H9 (cell line): ENCODE measurements around the gene RPIA. TPM values are rescaled to one million over a fixed set of nuclear protein-coding genes. Genes with fewer than 3 reads are reported as not detected.

Experiments
- DNase-seq: peaks from one replicate; pipeline ENCODE4 v3.0.0-alpha.2; 2017
- H2AFZ ChIP-seq: one replicate; pipeline ENCODE4 v1.6.1; 2013; ENCODE audit warnings: mild to moderate bottlenecking, low read length, control low read depth, moderate library complexity
- H2AK5ac ChIP-seq: 2 replicates; pipeline ENCODE4 v1.6.1; 2013; ENCODE audit warnings: low read length, control low read depth, mixed read lengths; ENCODE audit not compliant: insufficient read length
- H2BK120ac ChIP-seq: one replicate; pipeline ENCODE4 v1.6.1; 2013; ENCODE audit warnings: low read depth, mild to moderate bottlenecking, low read length, control low read depth, inconsistent platforms; ENCODE audit not compliant: poor library complexity, severe bottlenecking
- H2BK12ac ChIP-seq: 2 replicates; pipeline ENCODE4 v1.6.1; 2013; ENCODE audit warnings: low read length, control low read depth, mixed read lengths, low read depth; ENCODE audit not compliant: insufficient read length
- H2BK15ac ChIP-seq: 2 replicates; pipeline ENCODE4 v1.6.1; 2013; ENCODE audit warnings: low read depth, low read length, control low read depth
- H2BK20ac ChIP-seq: one replicate; pipeline ENCODE4 v1.6.1; 2013; ENCODE audit warnings: low read depth, mild to moderate bottlenecking, low read length, control low read depth, inconsistent platforms; ENCODE audit not compliant: poor library complexity, severe bottlenecking
- H2BK5ac ChIP-seq: 2 replicates; pipeline ENCODE4 v1.6.1; 2013; ENCODE audit warnings: low read length, control low read depth, mixed read lengths; ENCODE audit not compliant: insufficient read length
- H3K14ac ChIP-seq: 2 replicates; pipeline ENCODE4 v1.6.1; 2013; ENCODE audit warnings: low read length, control low read depth; ENCODE audit not compliant: insufficient read depth
- H3K18ac ChIP-seq: 2 replicates; pipeline ENCODE4 v1.6.1; 2013; ENCODE audit warnings: low read depth, mild to moderate bottlenecking, mixed read lengths, low read length, control low read depth; ENCODE audit not compliant: insufficient read length
- H3K23ac ChIP-seq: 2 replicates; pipeline ENCODE4 v1.6.1; 2013; ENCODE audit warnings: low read length, control low read depth, mixed read lengths, low read depth; ENCODE audit not compliant: insufficient read length
- H3K23me2 ChIP-seq: 2 replicates; pipeline ENCODE4 v1.6.1; 2013; ENCODE audit warnings: low read depth, mild to moderate bottlenecking, mixed read lengths, low read length, control low read depth; ENCODE audit not compliant: insufficient read length, poor library complexity, severe bottlenecking
- H3K27ac ChIP-seq: 2 replicates; pipeline ENCODE4 v1.5.1; 2013; ENCODE audit warnings: low read length, control low read depth, mixed read lengths, low read depth; ENCODE audit not compliant: insufficient read length
- H3K27me3 ChIP-seq: 2 replicates; pipeline ENCODE4 v1.6.1; 2013; ENCODE audit warnings: low read length, control low read depth, inconsistent platforms; ENCODE audit not compliant: insufficient read depth
- H3K4ac ChIP-seq: 2 replicates; pipeline ENCODE4 v1.6.1; 2013; ENCODE audit warnings: low read depth, mild to moderate bottlenecking, control low read depth, inconsistent platforms, low read length, moderate library complexity
- H3K4me1 ChIP-seq: 2 replicates; pipeline ENCODE4 v1.6.1; 2013; ENCODE audit warnings: low read length, control low read depth, inconsistent platforms; ENCODE audit not compliant: insufficient read depth
- H3K4me2 ChIP-seq: 2 replicates; pipeline ENCODE4 v1.6.1; 2013; ENCODE audit warnings: low read length, control low read depth, mixed read lengths; ENCODE audit not compliant: insufficient read length, insufficient read depth
- H3K56ac ChIP-seq: 2 replicates; pipeline ENCODE4 v1.6.1; 2013; ENCODE audit warnings: low read depth, mild to moderate bottlenecking, mixed read lengths, low read length, control low read depth; ENCODE audit not compliant: insufficient read length
- H3K79me1 ChIP-seq: 2 replicates; pipeline ENCODE4 v1.6.1; 2013; ENCODE audit warnings: low read depth, mild to moderate bottlenecking, moderate library complexity, low read length, control low read depth, inconsistent platforms; ENCODE audit not compliant: insufficient read depth, poor library complexity, severe bottlenecking
- H3K79me2 ChIP-seq: 2 replicates; pipeline ENCODE4 v1.6.1; 2013; ENCODE audit warnings: low read length, control low read depth, inconsistent platforms; ENCODE audit not compliant: insufficient read depth
- H3K9ac ChIP-seq: 2 replicates; pipeline ENCODE4 v1.6.1; 2013; ENCODE audit warnings: low read length, control low read depth, mixed read lengths; ENCODE audit not compliant: insufficient read length; ENCODE audit errors: extremely low read depth
- H3K9me3 ChIP-seq: one replicate; pipeline ENCODE4 v1.6.1; 2013; ENCODE audit warnings: low read depth, low read length, inconsistent platforms; ENCODE audit not compliant: control insufficient read depth
- H3T11ph ChIP-seq: one replicate; pipeline ENCODE4 v1.6.1; 2013; ENCODE audit warnings: mild to moderate bottlenecking, low read length, control low read depth, inconsistent platforms
- H4K20me1 ChIP-seq: one replicate; pipeline ENCODE4 v1.6.1; 2013; ENCODE audit not compliant: control insufficient read depth, insufficient read length, insufficient read depth
- H4K5ac ChIP-seq: 2 replicates; pipeline ENCODE4 v1.6.1; 2013; ENCODE audit warnings: low read depth, mild to moderate bottlenecking, mixed read lengths, low read length, control low read depth; ENCODE audit not compliant: insufficient read length
- H4K8ac ChIP-seq: replicated peaks from 2 replicates; pipeline ENCODE4 v1.6.1; 2013; ENCODE audit warnings: low read length, control low read depth, mixed read lengths, low read depth; ENCODE audit not compliant: insufficient read length
- H4K91ac ChIP-seq: 2 replicates; pipeline ENCODE4 v1.6.1; 2013; ENCODE audit warnings: low read depth, mild to moderate bottlenecking, moderate library complexity, mixed read lengths, low read length, control low read depth; ENCODE audit not compliant: insufficient read length
- H3K27ac Mint-ChIP-seq, 3 experiments: 2 replicates in 2 of 3; 3 replicates in 1 of 3; pipeline ENCODE4 v1.8.0; 2020 to 2021; ENCODE audit warnings: mixed read lengths in 3 of 3, mild to moderate bottlenecking in 1 of 3, moderate library complexity in 1 of 3
- H3K27me3 Mint-ChIP-seq: 2 replicates; pipeline ENCODE4 v1.8.0; 2021; ENCODE audit warnings: low read depth, mild to moderate bottlenecking, moderate library complexity, mixed read lengths
- H3K36me3 Mint-ChIP-seq, 3 experiments: 2 replicates in 2 of 3; 3 replicates in 1 of 3; pipeline ENCODE4 v1.8.0; 2020 to 2021; ENCODE audit warnings: low read depth in 3 of 3, mixed read lengths in 3 of 3; ENCODE audit not compliant: insufficient read depth in 1 of 3
- H3K4me1 Mint-ChIP-seq, 2 experiments: 2 replicates each; pipeline ENCODE4 v1.8.0; 2020; ENCODE audit warnings: mixed read lengths in 2 of 2
- H3K4me3 Mint-ChIP-seq, 2 experiments: 2 replicates in 1 of 2; 3 replicates in 1 of 2; pipeline ENCODE4 v1.8.0; 2020 to 2021; ENCODE audit warnings: mild to moderate bottlenecking in 2 of 2, mixed read lengths in 2 of 2, moderate library complexity in 1 of 2
- H3K9me3 Mint-ChIP-seq, 2 experiments: 2 replicates in 1 of 2; 3 replicates in 1 of 2; pipeline ENCODE4 v1.8.0; 2020; ENCODE audit warnings: mild to moderate bottlenecking in 2 of 2, mixed read lengths in 2 of 2, moderate library complexity in 1 of 2
- CTCF ChIP-seq: fragments of 200-600 bp; sonication (generic); conservative IDR thresholded peaks from 3 replicates; pipeline ENCODE4 v1.8.0; 2021; ENCODE audit warnings: antibody characterized with exemption, mild to moderate bottlenecking
- total RNA-seq: library from RNA; stranded (reverse); gene quantifications from 2 replicates; pipeline ENCODE4 v1.2.1, GENCODE V29; 2021

RPIA gene
- total RNA-seq, 1 experiment from 2014 or later, result 18.6 TPM

DNA sequence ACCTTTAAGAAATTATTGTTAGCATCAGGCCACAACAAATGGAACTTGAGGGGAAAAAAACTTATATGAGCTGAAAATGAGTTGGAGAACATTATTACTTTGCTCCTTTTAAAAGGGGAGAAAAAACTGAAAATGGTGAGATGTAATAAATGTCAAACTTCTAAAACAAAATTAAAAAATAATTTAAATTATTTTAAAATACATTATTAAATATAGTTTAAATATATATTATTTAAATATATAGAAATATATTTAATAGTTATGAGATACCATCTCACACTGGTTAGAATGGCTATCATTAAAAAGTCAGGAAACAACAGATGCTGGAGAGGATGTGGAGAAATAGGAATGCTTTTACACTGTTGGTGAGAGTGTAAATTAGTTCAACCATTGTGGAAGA lies 28.9 kb downstream of the RPIA start:
- Mint-ChIP-seq H3K4me3 (no peak overlapping the region), H3K27me3 (no peaks in the 10 kb centered on the region), H3K27ac (no peak overlapping the region), H3K4me1 (peaks cover 11 to 15% of the 10 kb centered on the region in 2 experiments; a peak in 3 of 4 replicates), H3K36me3 (peaks cover 43 to 47% (median 46%) of the 10 kb centered on the region in 3 experiments), H3K9me3 (peaks cover 44 to 61% of the 10 kb centered on the region in 2 experiments)
- Histone ChIP-seq H2AFZ (no peak overlapping the region), H2BK5ac (no peak overlapping the region), H3K18ac (no peak overlapping the region), H2BK20ac (no peak overlapping the region), H3K23me2 (no peaks in the 10 kb centered on the region), H3K23ac (no peak overlapping the region), H3K9ac (no peak overlapping the region), H2AK5ac (no peak overlapping the region), H3T11ph (no peak overlapping the region), H4K20me1 (no peaks in the 10 kb centered on the region), H2BK120ac (no peak overlapping the region), H3K9me3 (peaks cover 5% of the 10 kb centered on the region), H3K4me1 (no peaks in the 10 kb centered on the region), H3K56ac (no peak overlapping the region), H3K79me2 (0 out of 2 replicates have a peak, but pooled peaks cover 2% of the 10 kb centered on the region), H2BK15ac (no peak overlapping the region), H3K27ac (no peak overlapping the region), H3K27me3 (no peaks in the 10 kb centered on the region), H3K4ac (no peak overlapping the region), H3K14ac (no peak overlapping the region), H2BK12ac (no peak overlapping the region), H4K8ac (no peak overlapping the region), H4K5ac (no peak overlapping the region), H4K91ac (no peak overlapping the region), H3K4me2 (no peak overlapping the region), H3K79me1 (no peaks in the 10 kb centered on the region)
- TF ChIP-seq CTCF, result no peak
- DNase-seq, result no peak
